Central memory CD8-positive, alpha-beta T cell (primary cell): Measurements from ENCODE around the gene AFDN.

Source experiments
- ATAC-seq: fragments of 150-1000 bp; cut with Tn5 transposase; replicated peaks from 2 replicates; pipeline ENCODE4 v1.10.0; 2022; ENCODE audit warnings: mild to moderate bottlenecking, moderate FRiP score, moderate number of reproducible peaks; ENCODE audit not compliant: poor library complexity, severe bottlenecking; ENCODE audit errors: extremely low read depth
- DNase-seq, 2 donors: peaks; one replicate each; pipeline ENCODE4 v3.0.0; 2021; ENCODE audit warnings: low spot score in 2 of 2
- H3K27ac Mint-ChIP-seq: one replicate; pipeline ENCODE4 v1.8.0; 2022; ENCODE audit warnings: low read depth, mild to moderate bottlenecking, moderate library complexity, mixed read lengths
- H3K27me3 Mint-ChIP-seq: one replicate; pipeline ENCODE4 v1.8.0; 2022; ENCODE audit warnings: mixed read lengths
- H3K36me3 Mint-ChIP-seq: one replicate; pipeline ENCODE4 v1.8.0; 2022; ENCODE audit warnings: mild to moderate bottlenecking, moderate library complexity, mixed read lengths; ENCODE audit not compliant: insufficient read depth
- H3K4me1 Mint-ChIP-seq: one replicate; pipeline ENCODE4 v1.8.0; 2022; ENCODE audit warnings: mixed read lengths
- H3K4me3 Mint-ChIP-seq: one replicate; pipeline ENCODE4 v1.8.0; 2022; ENCODE audit warnings: mild to moderate bottlenecking, moderate library complexity, mixed read lengths
- H3K9me3 Mint-ChIP-seq: one replicate; pipeline ENCODE4 v1.8.0; 2022; ENCODE audit warnings: mixed read lengths

Gene AFDN

GRCh38 chr6:167856999-167857660, 30.4 kb downstream of the AFDN start:
- H3K27me3 Mint-ChIP-seq = peaks cover 23% of the 10 kb centered on the region
- ATAC-seq = no peak

DNA sequence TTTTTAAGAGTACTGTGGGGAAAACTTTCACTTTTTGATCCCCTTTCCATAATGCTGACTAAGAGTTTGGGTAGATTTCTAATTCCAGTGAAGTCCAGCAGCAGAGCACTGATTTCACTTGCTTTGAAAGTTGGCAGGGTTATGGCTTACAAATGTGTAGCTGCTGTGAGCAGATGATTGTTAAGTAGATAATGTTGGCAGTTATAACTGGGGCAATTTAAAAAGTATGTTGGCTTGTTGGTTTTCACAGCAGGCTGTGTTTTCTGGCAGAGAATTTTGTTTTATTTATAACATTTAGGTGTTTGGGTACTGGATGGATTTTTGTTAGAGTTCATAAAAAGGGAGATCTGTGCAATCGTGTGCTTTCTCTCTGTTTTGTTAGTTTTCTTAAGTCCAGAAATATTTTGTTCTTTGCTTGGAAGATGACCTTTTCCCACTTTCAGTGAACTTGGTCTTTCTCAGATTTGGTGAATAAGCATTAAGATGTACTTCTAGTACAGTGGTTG, 31.4 kb downstream of the AFDN start:
- ATAC-seq (no peak), DNase-seq (no peak)
- no peak overlapping the region for H3K27ac Mint-ChIP-seq
- no peaks in the 10 kb centered on the region for H3K36me3 Mint-ChIP-seq
- peaks cover 15% of the 10 kb centered on the region for H3K27me3 Mint-ChIP-seq
- H3K9me3 Mint-ChIP-seq = no peaks in the 10 kb centered on the region
- H3K4me3 Mint-ChIP-seq = no peak overlapping the region
- H3K4me1 Mint-ChIP-seq = peaks cover 12% of the 10 kb centered on the region

More at GRCh38 chr6:167856999-167857660, 30.4 kb downstream of the AFDN start:
- no peak for DNase-seq
- H3K4me1 Mint-ChIP-seq = peaks cover 12% of the 10 kb centered on the region
- H3K4me3 Mint-ChIP-seq = no peak overlapping the region
- no peaks in the 10 kb centered on the region for H3K9me3 Mint-ChIP-seq
- H3K36me3 Mint-ChIP-seq = no peaks in the 10 kb centered on the region
- no peak overlapping the region for H3K27ac Mint-ChIP-seq

- H3K27ac Mint-ChIP-seq = no peak overlapping the region
- DNase-seq = no peak
- H3K4me1 Mint-ChIP-seq = peaks cover 12% of the 10 kb centered on the region
- no peak overlapping the region for H3K4me3 Mint-ChIP-seq
- no peaks in the 10 kb centered on the region for H3K36me3 Mint-ChIP-seq
- ATAC-seq = no peak
- H3K27me3 Mint-ChIP-seq = peaks cover 13% of the 10 kb centered on the region
- no peaks in the 10 kb centered on the region for H3K9me3 Mint-ChIP-seq
Measured at GRCh38 chr6:167858842-167859664, 32.3 kb downstream of the AFDN start.

DNA sequence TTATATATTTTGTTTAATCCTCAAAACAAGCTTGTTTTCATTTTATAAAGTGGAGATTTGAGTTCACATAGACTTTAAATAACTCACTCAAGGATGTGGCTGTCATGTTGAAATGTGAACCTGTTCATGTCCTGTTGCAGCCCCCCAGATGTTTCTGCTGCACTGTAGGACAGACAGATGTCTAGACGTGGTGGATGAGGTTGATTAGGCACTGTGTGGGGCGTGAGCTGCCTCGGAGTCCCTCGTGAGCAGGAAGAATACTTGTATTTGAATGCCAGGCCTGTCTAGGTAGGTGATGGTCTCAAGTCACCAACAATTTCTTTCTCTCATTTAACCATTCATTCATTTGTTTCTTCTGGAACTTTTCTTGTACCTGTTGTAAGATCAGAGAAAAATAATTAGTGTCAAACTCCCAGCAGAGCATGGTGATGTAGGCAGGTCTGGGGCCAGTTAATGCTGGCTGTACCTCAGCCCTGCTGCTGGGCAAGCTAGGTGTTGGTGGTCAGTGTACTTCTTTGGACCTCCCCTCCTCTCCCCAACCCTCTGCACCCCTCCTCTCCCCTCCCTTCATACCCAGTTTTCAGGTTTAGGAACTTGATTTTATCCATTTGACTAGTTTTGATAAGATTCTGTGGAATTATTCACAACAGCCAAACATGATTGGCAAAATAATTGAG, 34.0 kb downstream of the AFDN start:
- Mint-ChIP-seq H3K4me1 (peaks cover 12% of the 10 kb centered on the region), H3K4me3 (no peak overlapping the region), H3K36me3 (no peaks in the 10 kb centered on the region), H3K9me3 (no peaks in the 10 kb centered on the region), H3K27ac (no peak overlapping the region), H3K27me3 (peaks cover 13% of the 10 kb centered on the region)
- DNase-seq = no peak
- no peak for ATAC-seq

- Mint-ChIP-seq H3K4me3 (no peak overlapping the region), H3K9me3 (no peaks in the 10 kb centered on the region), H3K36me3 (no peaks in the 10 kb centered on the region), H3K27ac (no peak overlapping the region), H3K27me3 (peaks cover 13% of the 10 kb centered on the region), H3K4me1 (peaks cover 12% of the 10 kb centered on the region)
- DNase-seq = no peak
- ATAC-seq = no peak
Measured at GRCh38 chr6:167861424-167861823, 34.7 kb downstream of the AFDN start.

GRCh38 chr6:167863897-167864296, 37.2 kb downstream of the AFDN start:
- H3K4me1 Mint-ChIP-seq = peaks cover 6% of the 10 kb centered on the region

GRCh38 chr6:167866642-167867041, 39.9 kb downstream of the AFDN start:
- Mint-ChIP-seq H3K9me3 (no peaks in the 10 kb centered on the region), H3K27me3 (no peaks in the 10 kb centered on the region), H3K36me3 (peaks cover 5% of the 10 kb centered on the region), H3K4me3 (no peak overlapping the region), H3K4me1 (no peaks in the 10 kb centered on the region), H3K27ac (no peak overlapping the region)
- DNase-seq (no peak), ATAC-seq (no peak)

More at GRCh38 chr6:167863897-167864296, 37.2 kb downstream of the AFDN start:
- peaks cover 5% of the 10 kb centered on the region for H3K36me3 Mint-ChIP-seq
- DNase-seq = no peak
- H3K27me3 Mint-ChIP-seq = peaks cover 2% of the 10 kb centered on the region
- ATAC-seq = no peak
- no peaks in the 10 kb centered on the region for H3K9me3 Mint-ChIP-seq
- H3K4me3 Mint-ChIP-seq = no peak overlapping the region
- no peak overlapping the region for H3K27ac Mint-ChIP-seq

DNA sequence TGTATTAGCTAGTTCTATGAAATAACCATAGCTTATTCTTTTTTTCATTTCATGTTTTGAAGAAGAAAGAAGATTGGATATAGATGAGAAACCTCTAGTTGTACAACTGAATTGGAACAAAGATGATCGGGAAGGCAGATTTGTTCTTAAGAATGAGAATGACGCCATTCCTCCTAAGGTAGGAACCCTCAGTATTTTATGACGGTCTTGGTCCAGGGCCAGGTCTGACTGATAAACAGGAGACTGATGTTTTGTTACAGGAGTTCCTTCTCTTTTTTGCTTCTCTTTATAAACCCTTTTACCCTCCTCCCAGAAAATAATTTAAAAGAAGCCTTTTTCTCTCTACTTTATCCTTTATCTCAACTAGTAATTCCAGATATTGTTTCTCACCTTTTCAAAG, 43.6 kb downstream of the AFDN start:
- H3K27ac Mint-ChIP-seq = no peak overlapping the region
- peaks cover 9% of the 10 kb centered on the region for H3K36me3 Mint-ChIP-seq
- no peaks in the 10 kb centered on the region for H3K27me3 Mint-ChIP-seq
- H3K4me1 Mint-ChIP-seq = no peaks in the 10 kb centered on the region
- no peak for DNase-seq
- H3K9me3 Mint-ChIP-seq = no peaks in the 10 kb centered on the region
- ATAC-seq = no peak
- H3K4me3 Mint-ChIP-seq = no peak overlapping the region

- Mint-ChIP-seq H3K27ac (no peak overlapping the region), H3K4me1 (no peaks in the 10 kb centered on the region), H3K27me3 (no peaks in the 10 kb centered on the region), H3K36me3 (peaks cover 8% of the 10 kb centered on the region), H3K9me3 (no peaks in the 10 kb centered on the region), H3K4me3 (no peak overlapping the region)
- no peak for ATAC-seq
- no peak for DNase-seq
Measured at GRCh38 chr6:167872538-167873210, 46.0 kb downstream of the AFDN start.

DNA sequence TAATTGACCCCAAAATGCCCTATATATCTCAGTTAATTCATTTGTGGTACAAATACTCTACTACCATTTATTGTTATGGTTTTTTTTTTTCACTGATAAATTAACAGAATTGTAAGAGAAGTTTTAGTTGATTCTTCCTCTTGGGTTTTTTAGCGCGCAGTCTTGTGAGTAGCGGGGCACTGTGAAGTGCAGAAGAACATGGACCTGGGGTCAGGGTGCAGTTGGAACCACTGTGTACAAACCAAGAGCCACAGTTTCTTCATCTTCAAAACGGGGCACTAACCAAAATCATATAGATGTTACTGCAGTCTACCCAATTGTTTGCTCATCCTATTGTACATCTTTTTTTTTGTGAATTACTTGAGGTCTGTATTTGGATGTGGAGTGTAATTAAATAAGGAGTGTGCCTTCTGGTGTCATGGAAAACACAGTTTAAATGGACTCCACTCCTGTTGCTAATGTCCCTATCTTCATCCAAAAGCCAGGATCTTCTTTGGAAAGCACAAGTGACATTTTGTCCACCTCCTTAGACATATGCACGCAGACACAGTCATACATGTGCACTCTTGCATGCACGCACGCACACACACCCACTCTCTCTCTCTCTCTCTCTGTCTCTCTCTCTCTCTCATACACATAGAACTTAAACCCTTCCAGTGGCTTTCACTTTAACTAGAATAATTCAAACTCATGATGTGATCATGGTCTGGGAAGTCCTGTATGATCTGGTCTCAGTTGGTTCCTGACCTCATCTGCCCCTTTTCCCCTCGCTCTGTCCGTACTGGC, 51.5 kb downstream of the AFDN start:
- Mint-ChIP-seq H3K4me1 (no peaks in the 10 kb centered on the region), H3K9me3 (no peaks in the 10 kb centered on the region), H3K27me3 (no peaks in the 10 kb centered on the region), H3K36me3 (peaks cover 3% of the 10 kb centered on the region), H3K27ac (no peak overlapping the region), H3K4me3 (no peak overlapping the region)
- DNase-seq (no peak), ATAC-seq (no peak)

GRCh38 chr6:167879612-167880011, 52.9 kb downstream of the AFDN start:
- Mint-ChIP-seq H3K36me3 (peaks cover 3% of the 10 kb centered on the region), H3K27ac (no peak overlapping the region), H3K4me3 (no peak overlapping the region), H3K4me1 (no peaks in the 10 kb centered on the region), H3K27me3 (no peaks in the 10 kb centered on the region), H3K9me3 (no peaks in the 10 kb centered on the region)
- DNase-seq = no peak
- ATAC-seq = no peak

DNA sequence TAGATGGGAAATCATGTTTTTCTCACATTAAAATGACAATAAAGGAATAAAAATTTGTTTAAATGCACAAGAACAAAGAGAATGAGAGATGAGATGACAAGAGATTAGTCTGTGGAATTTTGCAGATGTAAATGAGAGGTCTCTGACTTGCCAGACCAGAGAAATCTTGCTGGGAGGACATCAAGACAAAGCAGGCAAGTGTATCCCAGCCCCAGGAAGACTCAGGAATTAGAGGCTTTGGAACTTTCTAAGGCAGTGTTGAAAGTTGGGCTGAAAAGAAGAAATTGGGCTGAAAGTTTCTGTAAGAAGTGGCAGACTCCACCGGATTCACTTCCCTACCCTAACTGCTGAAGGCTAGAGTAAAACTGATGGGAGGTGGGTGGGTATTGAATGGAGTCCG, 54.6 kb downstream of the AFDN start:
- peaks cover 3% of the 10 kb centered on the region for H3K36me3 Mint-ChIP-seq
- no peak overlapping the region for H3K4me3 Mint-ChIP-seq
- H3K9me3 Mint-ChIP-seq = no peaks in the 10 kb centered on the region
- H3K4me1 Mint-ChIP-seq = no peaks in the 10 kb centered on the region
- no peak for DNase-seq
- no peak for ATAC-seq
- H3K27ac Mint-ChIP-seq = no peak overlapping the region
- no peaks in the 10 kb centered on the region for H3K27me3 Mint-ChIP-seq
